Trophoblast cell (in vitro differentiated cells and primary cell): ENCODE results near the gene MLLT6.

Source experiments
- DNase-seq, 2 donors: peaks; one replicate each; pipeline ENCODE4 v3.0.0-alpha.2; 2016
- H2AFZ ChIP-seq: 2 replicates; pipeline ENCODE4 v1.6.1; 2013; ENCODE audit warnings: low read length, moderate library complexity, mild to moderate bottlenecking; ENCODE audit not compliant: insufficient read depth, poor library complexity
- H2AK5ac ChIP-seq: 2 replicates; pipeline ENCODE4 v1.6.1; 2013; ENCODE audit warnings: mild to moderate bottlenecking, low read length
- H2BK120ac ChIP-seq: 2 replicates; pipeline ENCODE4 v1.6.1; 2013; ENCODE audit warnings: low read length, mild to moderate bottlenecking, moderate library complexity; ENCODE audit not compliant: insufficient read depth, poor library complexity
- H2BK12ac ChIP-seq: 2 replicates; pipeline ENCODE4 v1.6.1; 2013; ENCODE audit warnings: mild to moderate bottlenecking, low read length, moderate library complexity
- H2BK5ac ChIP-seq: 2 replicates; pipeline ENCODE4 v1.6.1; 2013; ENCODE audit warnings: low read length, low read depth, moderate library complexity, mild to moderate bottlenecking; ENCODE audit not compliant: poor library complexity
- H3K14ac ChIP-seq: 2 replicates; pipeline ENCODE4 v1.6.1; 2013; ENCODE audit warnings: mild to moderate bottlenecking, low read length
- H3K18ac ChIP-seq: 2 replicates; pipeline ENCODE4 v1.6.1; 2013; ENCODE audit warnings: mild to moderate bottlenecking, low read length
- H3K23ac ChIP-seq: 2 replicates; pipeline ENCODE4 v1.6.1; 2013; ENCODE audit warnings: low read length
- H3K27ac ChIP-seq: 2 replicates; pipeline ENCODE4 v1.5.1; 2013; ENCODE audit warnings: low read depth, mild to moderate bottlenecking, inconsistent platforms, low read length, moderate library complexity
- H3K27me3 ChIP-seq: 2 replicates; pipeline ENCODE4 v1.6.1; 2013; ENCODE audit warnings: inconsistent platforms, mild to moderate bottlenecking, low read length, moderate library complexity; ENCODE audit not compliant: insufficient read depth
- H3K36me3 ChIP-seq, 2 experiments: 1 replicate in 1 of 2; 2 replicates in 1 of 2; pipeline ENCODE4 v1.6.1; 2013; ENCODE audit warnings: low read length in 2 of 2, mild to moderate bottlenecking in 2 of 2, moderate library complexity in 1 of 2; ENCODE audit not compliant: insufficient read depth in 2 of 2, control insufficient read depth in 1 of 2
- H3K4ac ChIP-seq: 2 replicates; pipeline ENCODE4 v1.6.1; 2013; ENCODE audit warnings: low read depth, mild to moderate bottlenecking, low read length, moderate library complexity
- H3K4me1 ChIP-seq, 2 experiments: 1 replicate in 1 of 2; 2 replicates in 1 of 2; pipeline ENCODE4 v1.6.1; 2013; ENCODE audit warnings: low read length in 2 of 2, mild to moderate bottlenecking in 2 of 2, moderate library complexity in 1 of 2; ENCODE audit not compliant: insufficient read depth in 2 of 2, control insufficient read depth in 1 of 2
- H3K4me2 ChIP-seq: 2 replicates; pipeline ENCODE4 v1.6.1; 2013; ENCODE audit warnings: inconsistent platforms, mild to moderate bottlenecking, low read length, moderate library complexity
- H3K4me3 ChIP-seq: 2 replicates; pipeline ENCODE4 v1.5.1; 2013; ENCODE audit warnings: mild to moderate bottlenecking, low read depth, low read length, inconsistent platforms
- H3K79me1 ChIP-seq: one replicate; pipeline ENCODE4 v1.6.1; 2013; ENCODE audit warnings: low read length
- H3K79me2 ChIP-seq: 2 replicates; pipeline ENCODE4 v1.6.1; 2013; ENCODE audit warnings: low read length, mild to moderate bottlenecking; ENCODE audit not compliant: control insufficient read depth, insufficient read depth, poor library complexity
- H3K9ac ChIP-seq: 2 replicates; pipeline ENCODE4 v1.6.1; 2013; ENCODE audit warnings: mild to moderate bottlenecking, low read length
- H3K9me3 ChIP-seq: 2 replicates; pipeline ENCODE4 v1.6.1; 2013; ENCODE audit warnings: low read depth, mild to moderate bottlenecking, control low read depth, inconsistent platforms, low read length; ENCODE audit not compliant: insufficient read depth
- H4K12ac ChIP-seq: 2 replicates; pipeline ENCODE4 v1.6.1; 2013; ENCODE audit warnings: low read depth, mild to moderate bottlenecking, low read length, moderate library complexity
- H4K8ac ChIP-seq: 2 replicates; pipeline ENCODE4 v1.6.1; 2013; ENCODE audit warnings: low read depth, mild to moderate bottlenecking, low read length, moderate library complexity
- H4K91ac ChIP-seq: one replicate; pipeline ENCODE4 v1.6.1; 2013; ENCODE audit warnings: low read depth, mild to moderate bottlenecking, low read length, moderate library complexity
- WGBS: extraction: QIAGEN DNeasy Blood & Tissue Kit; methylation state at CpG from one replicate; pipeline ENCODE4 v1.1.7; 2013; ENCODE audit warnings: missing lambda C conversion rate; ENCODE audit not compliant: insufficient read length, insufficient coverage; ENCODE audit errors: extremely low coverage; 5-methylcytosine and 5-hydroxymethylcytosine counted together

Gene MLLT6

DNA sequence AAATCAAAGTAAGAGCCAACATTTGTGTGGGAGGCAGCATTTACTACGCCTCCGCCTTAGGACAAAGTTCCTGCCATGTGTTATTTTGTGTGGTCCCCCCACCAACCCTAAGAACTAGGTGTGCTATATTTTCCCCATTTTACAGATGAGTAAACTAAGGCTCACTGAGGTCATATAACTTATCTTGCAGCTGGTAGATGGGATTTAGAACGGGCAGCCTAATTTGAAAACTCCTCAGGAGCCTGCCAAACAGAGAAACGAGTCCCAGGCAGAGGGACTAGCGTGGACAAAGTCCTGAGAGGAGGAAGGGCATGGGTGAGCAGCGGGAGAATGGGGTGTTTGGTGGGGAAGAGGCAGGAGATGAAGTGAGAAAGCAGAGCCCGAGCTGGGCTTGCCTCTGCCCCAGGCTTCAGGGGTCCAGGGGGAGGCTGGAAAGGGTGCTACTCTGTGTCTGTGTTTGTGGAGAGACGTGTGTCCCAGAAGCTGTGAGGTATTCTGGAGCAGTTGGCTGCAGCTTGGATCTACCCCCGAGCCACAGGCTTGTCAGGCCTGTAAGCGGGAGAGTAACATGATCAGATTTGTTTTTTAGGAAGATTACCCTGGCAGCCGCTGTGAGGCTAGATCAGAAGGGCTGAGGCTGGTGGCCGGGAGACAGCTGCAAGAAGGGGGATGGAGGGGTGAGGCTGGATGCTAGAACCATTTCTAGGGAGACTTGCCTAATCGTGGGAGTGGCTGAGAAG, 5.0 kb downstream of the MLLT6 start:
- no CpG with 5 or more reads among the region's 13 CpGs for WGBS
- H2BK12ac ChIP-seq: no peak overlapping the region
- no peak overlapping the region for H2BK120ac ChIP-seq
- no peak overlapping the region for H3K4me3 ChIP-seq
- H3K4ac ChIP-seq: no peak overlapping the region
- peaks cover 5 to 9% of the 10 kb centered on the region in 2 experiments for H3K4me1 ChIP-seq
- H4K91ac ChIP-seq: no peak overlapping the region
- no peak overlapping the region for H4K8ac ChIP-seq
- H2BK5ac ChIP-seq: no peak overlapping the region
- H3K4me2 ChIP-seq: no peak overlapping the region
- no peaks in the 10 kb centered on the region for H3K27me3 ChIP-seq
- H3K23ac ChIP-seq: no peak overlapping the region
- H3K27ac ChIP-seq: no peak overlapping the region
- DNase-seq: no peak
- no peak overlapping the region for H2AK5ac ChIP-seq
- H3K79me1 ChIP-seq: peaks cover 4% of the 10 kb centered on the region
- H4K12ac ChIP-seq: no peak overlapping the region
- no peak overlapping the region for H3K18ac ChIP-seq
- H3K9ac ChIP-seq: no peak overlapping the region
- H3K9me3 ChIP-seq: peaks cover 2% of the 10 kb centered on the region
- peaks cover 37 to 45% of the 10 kb centered on the region in 2 experiments for H3K36me3 ChIP-seq
- no peaks in the 10 kb centered on the region for H3K79me2 ChIP-seq
- no peak overlapping the region for H3K14ac ChIP-seq
- no peak overlapping the region for H2AFZ ChIP-seq

DNA sequence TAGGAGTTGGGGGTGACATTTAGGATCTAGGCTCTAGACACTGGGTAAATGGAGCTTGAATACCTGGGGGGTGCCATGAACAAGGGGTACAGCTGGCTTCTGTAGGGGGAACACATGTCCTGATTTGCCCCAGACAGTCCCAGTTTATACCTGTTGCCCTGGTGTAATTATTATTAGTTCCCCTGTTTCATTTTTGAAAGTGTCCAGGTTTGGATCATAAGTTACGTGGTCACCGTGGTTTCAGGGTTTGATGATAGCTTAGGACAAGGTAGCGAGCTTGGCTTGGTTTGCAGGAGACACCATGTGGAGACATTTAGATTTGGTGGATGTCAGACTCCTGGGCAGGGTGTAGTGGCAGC, 5.5 kb downstream of the MLLT6 start:
- Histone ChIP-seq H3K4me3 (no peak overlapping the region), H4K12ac (no peak overlapping the region), H2BK5ac (no peak overlapping the region), H3K27me3 (no peaks in the 10 kb centered on the region), H3K79me1 (peaks cover 4% of the 10 kb centered on the region), H3K4me2 (no peak overlapping the region), H2AK5ac (no peak overlapping the region), H2BK120ac (no peak overlapping the region), H2BK12ac (no peak overlapping the region), H3K9ac (no peak overlapping the region), H3K18ac (no peak overlapping the region), H4K8ac (no peak overlapping the region), H3K9me3 (peaks cover 2% of the 10 kb centered on the region), H3K4me1 (peaks cover 5 to 9% of the 10 kb centered on the region in 2 experiments), H3K79me2 (no peaks in the 10 kb centered on the region), H3K4ac (no peak overlapping the region), H2AFZ (no peak overlapping the region), H3K23ac (no peak overlapping the region), H3K14ac (no peak overlapping the region), H4K91ac (no peak overlapping the region), H3K27ac (no peak overlapping the region), H3K36me3 (peaks cover 41 to 50% of the 10 kb centered on the region in 2 experiments)
- DNase-seq: no peak
- WGBS: no CpG with 5 or more reads among the region's 3 CpGs

DNA sequence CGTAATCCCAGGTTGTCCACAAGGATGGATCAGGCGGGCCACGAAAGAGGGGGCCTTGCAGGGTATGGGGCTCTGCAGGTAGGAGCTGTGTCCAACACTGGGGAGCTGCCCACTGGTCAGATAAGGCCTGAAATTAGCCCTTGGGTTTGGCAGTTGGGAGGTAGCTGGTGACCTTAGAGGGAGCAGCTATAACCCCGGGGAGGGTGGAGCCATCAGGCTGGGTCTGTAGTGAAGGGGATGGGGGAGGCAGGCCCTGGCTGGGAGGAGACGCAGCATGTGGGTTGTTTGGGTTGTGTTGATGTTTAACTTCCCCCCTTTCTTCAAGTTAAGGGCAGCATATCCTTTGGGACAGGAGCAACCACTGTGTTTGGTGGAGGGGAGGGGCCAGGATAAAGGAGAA, 5.9 kb downstream of the MLLT6 start:
- Histone ChIP-seq H3K4me2 (no peak overlapping the region), H2BK12ac (no peak overlapping the region), H4K12ac (no peak overlapping the region), H3K18ac (no peak overlapping the region), H3K14ac (no peak overlapping the region), H3K27me3 (no peaks in the 10 kb centered on the region), H4K91ac (no peak overlapping the region), H3K9ac (no peak overlapping the region), H3K4ac (no peak overlapping the region), H3K9me3 (peaks cover 2% of the 10 kb centered on the region), H2AFZ (no peak overlapping the region), H3K79me1 (peaks cover 1% of the 10 kb centered on the region), H3K79me2 (no peaks in the 10 kb centered on the region), H3K23ac (no peak overlapping the region), H3K27ac (no peak overlapping the region), H2AK5ac (no peak overlapping the region), H4K8ac (no peak overlapping the region), H3K36me3 (peaks cover 42 to 52% of the 10 kb centered on the region in 2 experiments), H2BK120ac (no peak overlapping the region), H3K4me1 (peaks cover 5 to 9% of the 10 kb centered on the region in 2 experiments), H3K4me3 (no peak overlapping the region), H2BK5ac (no peak overlapping the region)
- DNase-seq: no peak
- no CpG with 5 or more reads among the region's 5 CpGs for WGBS

DNA sequence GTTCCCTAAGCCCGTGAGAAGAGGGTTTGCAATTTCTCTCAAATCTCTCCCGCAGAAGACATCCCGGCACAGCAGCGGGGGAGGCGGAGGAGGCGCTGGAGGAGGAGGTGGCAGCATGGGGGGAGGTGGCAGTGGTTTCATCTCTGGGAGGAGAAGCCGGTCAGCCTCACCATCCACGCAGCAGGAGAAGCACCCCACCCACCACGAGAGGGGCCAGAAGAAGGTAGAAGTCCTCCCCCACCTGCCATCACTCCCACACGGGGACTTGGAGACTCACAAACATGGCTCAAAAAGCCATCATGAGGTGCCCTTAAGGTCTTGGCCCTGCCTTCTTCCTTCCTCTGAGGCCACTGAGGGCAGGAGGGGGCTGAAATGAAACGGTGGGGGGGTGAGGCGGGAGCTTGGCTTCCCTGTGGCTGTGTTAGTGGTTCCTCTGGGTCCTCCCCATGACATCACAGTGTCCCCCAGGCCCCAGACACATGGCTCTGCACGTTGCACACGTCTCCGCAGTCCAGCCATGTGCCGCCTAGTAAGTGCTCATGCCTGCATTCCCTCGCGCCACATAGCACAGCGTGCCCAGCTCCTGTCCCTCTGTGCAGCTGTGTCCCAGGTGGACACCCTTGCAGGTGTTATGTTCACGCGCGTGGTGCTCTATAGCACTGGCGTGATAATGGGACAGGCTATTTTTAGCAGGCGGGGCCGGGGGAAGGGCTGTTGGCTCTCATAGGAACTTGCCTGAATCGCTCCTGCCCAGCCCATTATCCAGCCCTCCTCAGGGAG, 6.9 kb downstream of the MLLT6 start:
- H3K4ac ChIP-seq: no peak overlapping the region
- H3K14ac ChIP-seq: no peak overlapping the region
- WGBS: no CpG with 5 or more reads among the region's 26 CpGs
- no peak overlapping the region for H3K27ac ChIP-seq
- H2BK12ac ChIP-seq: no peak overlapping the region
- H3K9ac ChIP-seq: no peak overlapping the region
- H4K8ac ChIP-seq: no peak overlapping the region
- H3K79me2 ChIP-seq: no peaks in the 10 kb centered on the region
- H3K4me2 ChIP-seq: no peak overlapping the region
- H3K18ac ChIP-seq: no peak overlapping the region
- H3K4me1 ChIP-seq: peaks cover under 1% of the 10 kb centered on the region in 2 experiments
- no peak overlapping the region for H2BK5ac ChIP-seq
- H4K12ac ChIP-seq: no peak overlapping the region
- H3K79me1 ChIP-seq: no peaks in the 10 kb centered on the region
- peaks cover 48 to 60% of the 10 kb centered on the region in 2 experiments for H3K36me3 ChIP-seq
- H2AFZ ChIP-seq: no peak overlapping the region
- H3K23ac ChIP-seq: no peak overlapping the region
- H4K91ac ChIP-seq: no peak overlapping the region
- peaks cover 2% of the 10 kb centered on the region for H3K9me3 ChIP-seq
- H3K27me3 ChIP-seq: no peaks in the 10 kb centered on the region
- H2AK5ac ChIP-seq: no peak overlapping the region
- H3K4me3 ChIP-seq: no peak overlapping the region
- DNase-seq: no peak
- H2BK120ac ChIP-seq: no peak overlapping the region
